Vein endothelial cell (primary cell): ENCODE data around the gene SIK2. TPM values are rescaled to one million over a fixed set of nuclear protein-coding genes. Genes with fewer than 3 reads are reported as not detected.

Experiments
- total RNA-seq: library from RNA; depleted of rRNA; stranded (reverse); fragments of >200 nt; gene quantifications from 2 replicates; pipeline ENCODE4 v1.2.3, GENCODE V29; 2012

The SIK2 gene
- total RNA-seq, result 11.9 and 13.1 TPM in 2 replicates

DNA sequence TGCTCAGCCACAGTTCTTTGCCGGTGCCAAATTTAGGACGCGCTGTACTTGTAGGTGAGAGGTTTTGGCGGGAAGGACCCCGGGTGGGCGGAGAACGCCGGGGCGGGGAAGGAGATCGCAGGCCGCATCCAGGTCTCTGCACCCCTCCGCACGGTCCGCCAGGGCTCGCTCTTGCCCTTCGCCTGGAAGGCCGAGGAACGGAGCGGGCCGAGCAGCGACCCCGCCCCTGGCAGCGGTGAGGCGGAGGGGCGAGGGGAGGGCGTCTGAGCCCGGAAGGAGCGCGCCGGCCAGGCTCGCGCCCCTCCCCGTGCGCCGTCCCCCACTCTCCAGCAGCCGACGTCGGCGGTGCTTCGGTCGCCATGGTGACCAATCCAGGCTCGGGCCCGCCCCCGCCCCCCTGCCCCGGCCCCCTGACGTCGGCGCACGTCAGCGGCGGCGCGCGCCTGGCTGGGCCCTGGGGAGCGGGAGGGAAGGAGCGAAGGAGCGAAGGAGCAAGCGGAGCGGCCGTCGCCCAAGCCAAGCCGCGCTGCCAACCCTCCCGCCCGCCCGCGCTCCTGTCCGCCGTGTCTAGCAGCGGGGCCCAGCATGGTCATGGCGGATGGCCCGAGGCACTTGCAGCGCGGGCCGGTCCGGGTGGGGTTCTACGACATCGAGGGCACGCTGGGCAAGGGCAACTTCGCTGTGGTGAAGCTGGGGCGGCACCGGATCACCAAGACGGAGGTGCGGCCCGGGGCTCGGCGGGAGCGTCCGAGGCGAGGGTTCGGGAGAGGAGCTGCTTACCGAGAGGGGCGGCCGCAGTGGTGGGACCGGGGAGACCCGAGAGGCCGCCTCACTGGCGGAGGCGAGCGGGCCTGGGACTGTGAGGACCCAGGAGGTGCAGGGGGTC, at the start of gene SIK2:
TSS of gene SIK2 (plus strand) at position 471 of the 886 bp plus-strand sequence. CDS start at position 586, 115 bp downstream.

DNA sequence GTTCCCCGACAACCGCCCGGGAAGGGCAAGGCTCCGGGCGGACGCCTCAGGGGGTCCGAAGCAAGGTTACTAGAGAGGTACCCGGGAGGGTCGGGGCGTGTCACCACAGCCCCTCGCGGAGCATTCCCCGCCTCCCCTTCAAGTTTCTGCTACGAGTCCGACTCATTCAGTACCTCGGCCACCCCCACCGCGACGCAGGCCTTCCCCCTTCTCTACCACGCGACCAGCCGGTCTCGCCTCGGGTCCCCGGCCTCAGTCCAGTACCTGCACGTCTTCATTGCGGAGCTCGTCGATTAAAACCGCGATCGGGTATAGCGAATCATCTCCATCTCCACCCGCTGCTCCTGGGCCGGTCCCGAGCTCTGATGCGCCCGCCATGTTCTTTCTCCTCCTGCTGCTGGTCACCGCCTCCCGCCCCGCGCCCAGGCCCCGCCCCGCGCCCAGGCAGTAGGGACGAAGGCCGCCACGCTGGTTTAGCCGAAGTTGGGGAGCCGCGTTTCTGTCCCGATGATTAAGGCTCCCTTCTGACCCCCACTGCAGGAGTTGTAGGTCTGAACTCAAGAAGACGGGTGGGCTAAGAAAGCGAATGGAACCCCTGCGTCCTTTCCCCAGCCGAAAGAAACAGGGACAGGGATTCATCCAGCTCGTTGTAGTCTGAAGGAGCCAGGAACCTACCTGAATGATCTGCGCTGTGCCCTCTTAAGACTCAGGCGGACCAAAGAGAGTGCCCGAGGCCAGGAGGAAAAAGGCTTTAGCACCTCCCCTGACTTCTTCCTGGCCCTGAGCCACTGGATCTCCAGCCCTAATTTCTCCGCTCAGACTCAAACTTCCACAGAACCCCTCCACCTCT, 164.0 kb downstream of the SIK2 start, which contains the start of gene PPP2R1B:
TSS of gene PPP2R1B (minus strand) at position 406 of the 850 bp plus-strand sequence. CDS start at position 378, 28 bp downstream.

Other genes starting within 250 kb of the SIK2 start
- not detected in 2 replicates for gene POU2AF1, start 223.2 kb upstream of the SIK2 start, total RNA-seq
- not detected in 2 replicates for gene BTG4, start 90.1 kb upstream of the SIK2 start, total RNA-seq
- not detected in 2 replicates for gene HOATZ, start 87.7 kb upstream of the SIK2 start, total RNA-seq
- 20.9 and 21.3 TPM in 2 replicates for gene LAYN, start 61.7 kb upstream of the SIK2 start, total RNA-seq
- gene PPP2R1B, start 163.9 kb downstream of the SIK2 start, total RNA-seq, result 38.5 and 50.4 TPM in 2 replicates